ENCODE measurements around the gene VSTM2L.

Gene VSTM2L

DNA sequence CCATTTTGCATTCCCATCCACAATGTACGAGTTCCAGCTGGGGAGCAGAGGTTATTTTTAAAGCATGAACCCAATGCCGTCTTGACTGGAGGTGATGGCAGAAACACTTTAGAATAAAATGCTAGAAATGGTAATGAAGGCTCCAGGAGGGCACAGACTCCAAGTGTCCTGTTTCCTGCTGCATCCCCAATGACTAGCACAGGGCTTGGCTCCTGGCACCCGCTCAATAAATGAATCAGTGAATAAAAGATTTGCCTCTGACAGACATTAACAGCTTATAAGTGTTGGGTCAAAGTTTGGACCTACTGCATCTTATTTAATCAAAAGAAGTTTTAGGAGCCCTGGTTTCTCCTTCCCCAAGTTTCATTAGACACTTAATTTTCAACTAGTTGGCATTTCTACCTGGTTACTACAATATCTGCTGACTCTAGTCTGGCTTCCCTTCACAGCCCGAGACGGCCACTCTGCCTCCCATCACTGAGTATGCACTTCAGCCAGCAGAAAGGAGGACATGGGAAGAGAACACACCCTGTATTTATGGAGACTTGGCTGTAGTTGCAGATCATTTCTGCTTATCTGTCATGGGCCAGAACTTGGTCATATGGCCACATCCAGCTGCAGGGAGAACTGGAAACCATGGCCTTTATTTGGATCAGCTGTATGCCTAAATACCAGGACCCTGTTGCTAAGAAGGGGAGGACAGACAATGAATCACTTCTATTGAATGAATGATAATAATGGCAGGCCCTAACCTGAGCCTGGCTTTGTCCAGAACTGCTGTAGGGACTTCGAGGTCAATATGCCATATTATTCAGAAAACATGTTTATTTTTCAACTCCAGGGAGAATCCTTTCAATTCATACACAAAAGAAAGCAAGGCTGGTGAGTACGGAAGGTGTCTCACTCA, 67.3 kb downstream of the VSTM2L start:
- Histone ChIP-seq H3K27ac (ENCODE audit: insufficient read depth in 1 of 2, low read depth in 1 of 2, low read length in 2 of 2, poor library complexity in 1 of 2, severe bottlenecking in 2 of 2) (no peak overlapping the region), H3K4me1 (ENCODE audit: control extremely low read depth in 1 of 4, control insufficient read depth in 4 of 4, insufficient read depth in 4 of 4, low read length in 3 of 4) (no peaks in the 10 kb centered on the region), H3K9me3 (ENCODE audit: control extremely low read depth in 1 of 5, control insufficient read depth in 4 of 5, insufficient read depth in 2 of 5, low read depth in 1 of 5, low read length in 4 of 5) (peaks cover 0 to 12% (median 0%) of the 10 kb centered on the region in 5 experiments), H3K4me3 (ENCODE audit: control insufficient read depth in 1 of 7, extremely low read depth in 1 of 7, insufficient read depth in 4 of 7, low read depth in 2 of 7, low read length in 6 of 7) (no peak overlapping the region), H3K27me3 (replicated peaks in 2 of 5; ENCODE audit: control insufficient read depth in 4 of 5, insufficient read depth in 5 of 5, low read length in 4 of 5) (peaks cover 0 to 2% (median 0%) of the 10 kb centered on the region in 5 experiments), H3K36me3 (ENCODE audit: control insufficient read depth in 4 of 4, insufficient read depth in 4 of 4, low read length in 3 of 4) (no peaks in the 10 kb centered on the region)
- WGBS (ENCODE audit: insufficient coverage) = 81% methylated on average over 5 of the region's 7 CpGs
- ChIA-PET CTCF (no interaction called here), POLR2A (no interaction called here)
- no peak for DNase-seq

DNA sequence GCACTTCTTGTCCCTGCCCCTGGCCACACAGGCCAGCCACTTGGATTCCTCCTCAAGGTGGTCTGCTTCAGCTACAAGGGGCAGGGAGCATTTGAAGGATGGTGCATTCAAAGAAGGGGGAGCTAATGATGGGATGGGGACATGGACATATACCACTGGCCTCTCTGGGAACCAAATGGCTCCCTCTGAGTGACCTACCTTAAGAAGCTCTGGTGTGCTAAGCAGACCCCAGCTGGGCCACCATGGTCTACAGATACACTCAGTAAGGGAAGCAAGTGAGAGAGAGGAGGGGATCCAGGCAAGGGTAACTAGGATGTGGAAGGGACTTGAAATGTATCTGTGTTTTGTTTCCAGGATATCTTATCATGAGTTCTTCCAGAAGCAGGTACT, 67.9 kb downstream of the VSTM2L start:
- H3K36me3 ChIP-seq (ENCODE audit: control insufficient read depth in 4 of 4, insufficient read depth in 4 of 4, low read length in 3 of 4) = no peaks in the 10 kb centered on the region
- peaks cover 0 to 2% (median 0%) of the 10 kb centered on the region in 5 experiments for H3K27me3 ChIP-seq (replicated peaks in 2 of 5; ENCODE audit: control insufficient read depth in 4 of 5, insufficient read depth in 5 of 5, low read length in 4 of 5)
- H3K27ac ChIP-seq (ENCODE audit: insufficient read depth in 1 of 2, low read depth in 1 of 2, low read length in 2 of 2, poor library complexity in 1 of 2, severe bottlenecking in 2 of 2) = no peak overlapping the region
- H3K4me1 ChIP-seq (ENCODE audit: control extremely low read depth in 1 of 4, control insufficient read depth in 4 of 4, insufficient read depth in 4 of 4, low read length in 3 of 4) = no peaks in the 10 kb centered on the region
- ChIA-PET POLR2A (no interaction called here), CTCF (no interaction called here)
- no peak for DNase-seq
- H3K9me3 ChIP-seq (ENCODE audit: control extremely low read depth in 1 of 5, control insufficient read depth in 4 of 5, insufficient read depth in 2 of 5, low read depth in 1 of 5, low read length in 4 of 5) = peaks cover 0 to 12% (median 0%) of the 10 kb centered on the region in 5 experiments
- no peak overlapping the region for H3K4me3 ChIP-seq (ENCODE audit: control insufficient read depth in 1 of 7, extremely low read depth in 1 of 7, insufficient read depth in 4 of 7, low read depth in 2 of 7, low read length in 6 of 7)

DNA sequence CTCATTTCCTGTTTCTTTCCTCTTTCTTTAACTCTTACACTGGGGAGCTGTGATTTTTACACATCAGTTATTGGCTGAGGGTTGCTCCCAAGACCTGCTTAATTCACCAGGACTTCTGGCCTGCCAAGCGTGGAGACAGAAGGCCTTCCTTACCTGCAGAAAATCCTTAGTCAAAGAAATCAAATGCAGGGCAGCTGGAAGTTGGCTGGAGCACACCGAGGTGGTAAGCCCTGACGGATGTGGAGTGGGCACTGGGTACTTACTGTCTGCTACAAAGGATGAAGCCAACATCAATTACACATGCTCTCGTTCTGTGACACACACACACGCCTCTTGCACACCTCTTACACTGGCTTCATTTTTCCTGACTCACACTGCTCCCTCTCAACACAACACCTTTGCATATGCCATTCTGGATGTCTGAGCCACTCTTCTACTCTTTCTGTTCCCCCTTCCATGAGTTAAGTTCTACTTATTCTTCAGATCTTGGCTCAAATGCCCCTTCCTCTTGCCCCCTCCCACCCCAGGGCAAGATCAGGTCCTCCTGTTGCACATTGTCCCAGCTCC, 68.7 kb downstream of the VSTM2L start:
- ChIA-PET CTCF (no interaction called here), POLR2A (no interaction called here)
- peaks cover 0 to 2% (median 0%) of the 10 kb centered on the region in 4 experiments for H3K4me1 ChIP-seq (ENCODE audit: control extremely low read depth in 1 of 4, control insufficient read depth in 4 of 4, insufficient read depth in 4 of 4, low read length in 3 of 4)
- no peak for DNase-seq
- 95% methylated on average over 5 of the region's 5 CpGs for WGBS (ENCODE audit: insufficient coverage)
- peaks cover 0 to 2% (median 0%) of the 10 kb centered on the region in 5 experiments for H3K27me3 ChIP-seq (replicated peaks in 2 of 5; ENCODE audit: control insufficient read depth in 4 of 5, insufficient read depth in 5 of 5, low read length in 4 of 5)
- H3K9me3 ChIP-seq (ENCODE audit: control extremely low read depth in 1 of 5, control insufficient read depth in 4 of 5, insufficient read depth in 2 of 5, low read depth in 1 of 5, low read length in 4 of 5) = peaks cover 0 to 12% (median 0%) of the 10 kb centered on the region in 5 experiments
- H3K27ac ChIP-seq (ENCODE audit: insufficient read depth in 1 of 2, low read depth in 1 of 2, low read length in 2 of 2, poor library complexity in 1 of 2, severe bottlenecking in 2 of 2) = no peak overlapping the region
- no peak overlapping the region for H3K4me3 ChIP-seq (ENCODE audit: control insufficient read depth in 1 of 7, extremely low read depth in 1 of 7, insufficient read depth in 4 of 7, low read depth in 2 of 7, low read length in 6 of 7)
- no peaks in the 10 kb centered on the region for H3K36me3 ChIP-seq (ENCODE audit: control insufficient read depth in 4 of 4, insufficient read depth in 4 of 4, low read length in 3 of 4)

DNA sequence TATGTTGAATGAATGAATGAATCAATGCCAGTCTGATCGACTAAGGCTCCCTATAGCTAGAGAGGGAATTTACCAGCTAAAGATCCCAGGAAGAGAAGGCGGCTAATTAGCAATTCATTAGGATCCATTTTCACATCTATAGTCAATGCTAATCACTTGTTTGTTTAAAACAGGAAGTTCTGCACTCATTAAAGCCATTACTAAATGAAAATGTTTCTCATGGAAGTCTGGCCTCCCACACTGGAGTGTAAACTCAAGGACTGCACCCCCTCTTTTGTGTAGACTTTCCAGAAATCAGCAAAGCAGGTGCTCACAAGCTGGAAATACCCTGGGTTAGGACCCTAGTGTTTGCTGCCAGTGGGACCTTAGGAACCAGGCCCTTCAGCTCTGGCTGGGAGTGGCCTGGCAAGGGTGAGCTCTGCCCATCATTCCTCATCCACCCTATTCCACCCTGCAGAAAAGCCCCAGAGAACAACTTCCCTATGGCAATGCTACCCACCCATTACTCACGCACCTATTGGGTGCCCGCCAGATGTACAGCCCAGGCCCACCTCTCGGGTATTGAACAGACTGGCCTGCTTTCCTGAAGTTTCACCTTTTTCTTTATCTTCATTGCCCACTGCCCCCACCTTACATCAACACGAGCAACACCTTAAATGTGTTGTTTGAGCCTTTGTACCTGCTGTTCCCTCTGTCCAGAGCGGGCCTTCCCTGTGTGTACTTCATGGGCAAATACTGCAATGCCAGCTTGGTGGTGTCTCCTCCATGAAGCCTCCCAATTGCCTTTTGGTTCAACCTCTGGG, 69.5 kb downstream of the VSTM2L start:
- no peaks in the 10 kb centered on the region for H3K36me3 ChIP-seq (ENCODE audit: control insufficient read depth in 4 of 4, insufficient read depth in 4 of 4, low read length in 3 of 4)
- H3K27me3 ChIP-seq (replicated peaks in 2 of 5; ENCODE audit: control insufficient read depth in 4 of 5, insufficient read depth in 5 of 5, low read length in 4 of 5) = peaks cover 0 to 2% (median 0%) of the 10 kb centered on the region in 5 experiments
- peaks cover 0 to 8% (median 0%) of the 10 kb centered on the region in 5 experiments for H3K9me3 ChIP-seq (ENCODE audit: control extremely low read depth in 1 of 5, control insufficient read depth in 4 of 5, insufficient read depth in 2 of 5, low read depth in 1 of 5, low read length in 4 of 5)
- H3K4me1 ChIP-seq (ENCODE audit: control extremely low read depth in 1 of 4, control insufficient read depth in 4 of 4, insufficient read depth in 4 of 4, low read length in 3 of 4) = peaks cover 1 to 6% (median 5%) of the 10 kb centered on the region in 4 experiments
- 95% methylated on average over 6 of the region's 7 CpGs for WGBS (ENCODE audit: insufficient coverage)
- no peak for DNase-seq
- ChIA-PET POLR2A (no interaction called here), CTCF (no interaction called here)
- H3K27ac ChIP-seq (ENCODE audit: insufficient read depth in 1 of 2, low read depth in 1 of 2, low read length in 2 of 2, poor library complexity in 1 of 2, severe bottlenecking in 2 of 2) = no peak overlapping the region
- no peak overlapping the region for H3K4me3 ChIP-seq (ENCODE audit: control insufficient read depth in 1 of 7, extremely low read depth in 1 of 7, insufficient read depth in 4 of 7, low read depth in 2 of 7, low read length in 6 of 7)

DNA sequence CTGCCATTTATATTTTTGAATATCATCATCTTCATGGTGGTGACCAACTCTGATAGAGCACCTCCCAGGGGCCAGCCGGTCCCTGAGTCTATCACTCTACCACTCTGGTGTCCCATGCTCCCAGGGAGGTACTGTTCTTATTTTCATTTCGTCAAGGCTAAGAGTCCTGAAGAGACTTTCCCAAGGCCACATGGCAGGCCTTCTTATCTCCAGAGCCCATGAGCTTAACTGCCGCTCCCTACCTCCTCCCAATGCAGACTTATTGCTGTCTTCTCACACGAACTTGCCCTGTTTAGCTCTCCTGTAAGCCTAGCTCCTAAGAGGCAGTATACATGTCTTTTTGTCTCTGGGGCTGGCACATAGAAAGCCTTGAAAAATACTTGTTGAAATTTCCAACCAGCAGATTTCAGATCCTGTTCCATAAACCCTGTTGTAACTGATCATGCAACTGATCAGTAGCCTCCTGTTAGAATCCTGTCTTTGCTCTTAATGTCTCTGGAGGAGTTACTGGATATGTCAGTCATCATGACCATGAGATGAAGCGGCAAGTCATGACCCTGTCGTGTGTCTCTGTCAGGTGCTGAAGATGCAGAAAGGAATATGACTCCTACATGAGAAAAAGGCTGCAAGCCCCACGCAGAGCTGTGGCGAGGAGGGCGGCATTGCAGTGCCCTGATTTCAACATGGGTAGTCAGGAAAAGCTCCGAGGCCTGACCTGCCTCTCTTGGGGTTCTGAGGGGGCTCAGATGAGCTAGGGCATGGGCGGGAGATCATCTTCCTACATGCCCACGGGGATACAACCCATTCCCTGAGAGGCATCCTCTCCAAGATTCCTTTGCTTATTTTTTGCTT, 70.4 kb downstream of the VSTM2L start:
- Histone ChIP-seq H3K4me3 (ENCODE audit: control insufficient read depth in 1 of 7, extremely low read depth in 1 of 7, insufficient read depth in 4 of 7, low read depth in 2 of 7, low read length in 6 of 7) (no peak overlapping the region), H3K27me3 (replicated peaks in 2 of 5; ENCODE audit: control insufficient read depth in 4 of 5, insufficient read depth in 5 of 5, low read length in 4 of 5) (peaks cover 0 to 2% (median 0%) of the 10 kb centered on the region in 5 experiments), H3K4me1 (ENCODE audit: control extremely low read depth in 1 of 4, control insufficient read depth in 4 of 4, insufficient read depth in 4 of 4, low read length in 3 of 4) (peaks cover 3 to 7% (median 6%) of the 10 kb centered on the region in 4 experiments), H3K27ac (ENCODE audit: insufficient read depth in 1 of 2, low read depth in 1 of 2, low read length in 2 of 2, poor library complexity in 1 of 2, severe bottlenecking in 2 of 2) (no peak overlapping the region), H3K36me3 (ENCODE audit: control insufficient read depth in 4 of 4, insufficient read depth in 4 of 4, low read length in 3 of 4) (no peaks in the 10 kb centered on the region), H3K9me3 (ENCODE audit: control extremely low read depth in 1 of 5, control insufficient read depth in 4 of 5, insufficient read depth in 2 of 5, low read depth in 1 of 5, low read length in 4 of 5) (peaks cover 0 to 8% (median 0%) of the 10 kb centered on the region in 5 experiments)
- ChIA-PET POLR2A (no interaction called here), CTCF (interaction anchor here (1.1 kb wide), 1 partner anchor 72 kb away, joined by 3 read pairs; no protein-coding TSS in a partner anchor)
- no peak for DNase-seq
- 92% methylated on average over 7 of the region's 12 CpGs for WGBS (ENCODE audit: insufficient coverage)

DNA sequence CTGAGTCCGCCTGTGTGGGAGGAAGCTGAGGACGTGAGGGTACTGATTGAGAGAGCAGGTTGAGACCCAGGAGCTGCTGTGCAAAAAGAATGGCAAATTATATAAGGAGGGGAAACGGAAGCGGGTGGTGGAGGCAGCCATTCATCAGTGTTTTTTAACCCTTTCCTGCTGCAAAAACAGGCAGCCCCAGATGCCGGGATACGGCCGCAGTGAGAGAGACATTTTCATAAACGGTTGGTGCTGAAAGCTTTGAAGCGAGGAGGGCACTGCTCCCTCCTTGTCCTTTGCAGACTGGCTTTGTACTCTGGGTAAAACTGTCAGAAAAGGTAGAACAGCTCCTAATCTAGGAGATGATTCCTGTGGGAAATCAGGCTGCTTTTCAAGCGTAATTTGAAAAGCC, 74.0 kb downstream of the VSTM2L start:
- ChIA-PET POLR2A (no interaction called here), CTCF (no interaction called here)
- peak in 2 of 3 donors; percentile 47 to 62 for DNase-seq
- H3K4me1 ChIP-seq (ENCODE audit: control extremely low read depth in 1 of 4, control insufficient read depth in 4 of 4, insufficient read depth in 4 of 4, low read length in 3 of 4) = peaks cover 3 to 7% (median 6%) of the 10 kb centered on the region in 4 experiments
- no peaks in the 10 kb centered on the region for H3K27me3 ChIP-seq (replicated peaks in 2 of 5; ENCODE audit: control insufficient read depth in 4 of 5, insufficient read depth in 5 of 5, low read length in 4 of 5)
- H3K4me3 ChIP-seq (ENCODE audit: control insufficient read depth in 1 of 7, extremely low read depth in 1 of 7, insufficient read depth in 4 of 7, low read depth in 2 of 7, low read length in 6 of 7) = peak overlapping the region in 2 of 7 experiments; percentile 4 to 40
- H3K9me3 ChIP-seq (ENCODE audit: control extremely low read depth in 1 of 5, control insufficient read depth in 4 of 5, insufficient read depth in 2 of 5, low read depth in 1 of 5, low read length in 4 of 5) = no peaks in the 10 kb centered on the region
- 2% methylated on average over 9 of the region's 10 CpGs for WGBS (ENCODE audit: insufficient coverage)
- peaks cover 0 to 14% (median 9%) of the 10 kb centered on the region in 4 experiments for H3K36me3 ChIP-seq (ENCODE audit: control insufficient read depth in 4 of 4, insufficient read depth in 4 of 4, low read length in 3 of 4)
- no peak overlapping the region for H3K27ac ChIP-seq (ENCODE audit: insufficient read depth in 1 of 2, low read depth in 1 of 2, low read length in 2 of 2, poor library complexity in 1 of 2, severe bottlenecking in 2 of 2)

All from common myeloid progenitor, CD34-positive (primary cell).